Fibroblast of mammary gland (primary cell): Measurements from ENCODE around the gene IZUMO1.
"Not testable (repeated sequence)": the region's sequence is repeated elsewhere in the genome, so short reads cannot be mapped to it uniquely, and the experiment has no call there.

Experiments
- DNase-seq: peaks from one replicate; pipeline ENCODE4 v3.0.0-alpha.2; 2010; ENCODE audit warnings: low read depth
- H3K4me3 ChIP-seq: 2 replicates; pipeline ENCODE4 v1.5.1; 2011; ENCODE audit warnings: low read depth, mild to moderate bottlenecking, low read length, moderate library complexity; ENCODE audit not compliant: control insufficient read depth
- CTCF ChIP-seq: conservative IDR thresholded peaks from 2 replicates; pipeline ENCODE4 v1.5.1; 2011; ENCODE audit warnings: low read depth, low read length, inconsistent platforms; ENCODE audit not compliant: control insufficient read depth, insufficient read depth

Gene IZUMO1

GRCh38 chr19:48724796-48725753 lies 21.6 kb downstream of the IZUMO1 start:
- TF ChIP-seq CTCF = no peak
- peak; percentile 97 for DNase-seq
- no peak overlapping the region for H3K4me3 ChIP-seq

GRCh38 chr19:48722196-48722708 lies 24.5 kb downstream of the IZUMO1 start:
- no peak for TF ChIP-seq CTCF
- no peak for DNase-seq
- no peak overlapping the region for H3K4me3 ChIP-seq

- DNase-seq = peak; percentile 99
- peak overlapping the region; percentile 73 for H3K4me3 ChIP-seq
- TF ChIP-seq CTCF = no peak
Measured at GRCh38 chr19:48720613-48721296, 26.0 kb downstream of the IZUMO1 start.

GRCh38 chr19:48720251-48720612 lies 26.5 kb downstream of the IZUMO1 start:
- DNase-seq = no peak
- H3K4me3 ChIP-seq = peak overlapping the region; percentile 73
- no peak for TF ChIP-seq CTCF

- no peak for DNase-seq
- TF ChIP-seq CTCF = no peak
- H3K4me3 ChIP-seq = peak within 1 kb of the TSS; percentile 73
Measured at GRCh38 chr19:48719263-48720171, 27.2 kb downstream of the IZUMO1 start, which contains the start of gene MAMSTR. MAMSTR (minus strand) TSS chr19:48719725; CDS start chr19:48719031, 694 bp downstream.

- no peak for TF ChIP-seq CTCF
- H3K4me3 ChIP-seq = no peak overlapping the region
- DNase-seq = no peak
Measured at GRCh38 chr19:48718711-48719231, 27.9 kb downstream of the IZUMO1 start.

- H3K4me3 ChIP-seq, DNase-seq: not testable (repeated sequence)
Measured at GRCh38 chr19:48718106-48718505, 28.6 kb downstream of the IZUMO1 start.
